Fibroblast of lung (primary cell): ENCODE measurements around the gene KRT75. TPM values are rescaled to one million over a fixed set of nuclear protein-coding genes. Genes with fewer than 3 reads are reported as not detected.

Experiments
- DNase-seq, 2 donors: peaks; one replicate each; pipeline versions ENCODE4 v3.0.0 to v3.0.0-alpha.2; 2010; ENCODE audit warnings: low read depth in 2 of 2
- H2AFZ ChIP-seq: 2 replicates; pipeline ENCODE4 v1.5.1; 2012; ENCODE audit warnings: low read length, control low read depth, inconsistent platforms
- H3K27ac ChIP-seq: 2 replicates; pipeline ENCODE4 v1.5.1; 2011; ENCODE audit warnings: low read length, control low read depth; ENCODE audit not compliant: insufficient read depth
- H3K27me3 ChIP-seq: 2 replicates; pipeline ENCODE4 v1.5.1; 2011; ENCODE audit warnings: mild to moderate bottlenecking, low read length; ENCODE audit not compliant: control insufficient read depth, insufficient read depth
- H3K36me3 ChIP-seq: 2 replicates; pipeline ENCODE4 v1.5.1; 2011; ENCODE audit warnings: low read length; ENCODE audit not compliant: control insufficient read depth, insufficient read depth
- H3K4me1 ChIP-seq: 2 replicates; pipeline ENCODE4 v1.5.1; 2011; ENCODE audit warnings: low read length; ENCODE audit not compliant: control insufficient read depth, insufficient read depth; ENCODE audit errors: extremely low read depth
- H3K4me2 ChIP-seq: 2 replicates; pipeline ENCODE4 v1.5.1; 2011; ENCODE audit warnings: low read length, control low read depth; ENCODE audit not compliant: insufficient read depth; ENCODE audit errors: extremely low read depth
- H3K4me3 ChIP-seq, 4 experiments: fragments of 200-600 bp in 1 of 4; sonication (generic) in 1 of 4; replicated peaks in 1 of 4; 2 replicates each; pipeline ENCODE4 v1.5.1; 2011 to 2016; ENCODE audit warnings: low read length in 4 of 4, low read depth in 3 of 4, mild to moderate bottlenecking in 3 of 4, control low read depth in 2 of 4, inconsistent platforms in 1 of 4, mixed read lengths in 1 of 4; ENCODE audit not compliant: insufficient read depth in 1 of 4; ENCODE audit errors: control extremely low read depth in 1 of 4
- H3K79me2 ChIP-seq: 2 replicates; pipeline ENCODE4 v1.5.1; 2012; ENCODE audit warnings: mild to moderate bottlenecking, low read length, inconsistent platforms; ENCODE audit not compliant: control insufficient read depth, insufficient read depth
- H3K9ac ChIP-seq: 2 replicates; pipeline ENCODE4 v1.5.1; 2011; ENCODE audit warnings: mild to moderate bottlenecking, low read length, control low read depth; ENCODE audit not compliant: insufficient read depth
- H3K9me3 ChIP-seq: 2 replicates; pipeline ENCODE4 v1.5.1; 2012; ENCODE audit warnings: low read depth, low read length; ENCODE audit not compliant: control insufficient read depth, insufficient read depth
- H4K20me1 ChIP-seq: 2 replicates; pipeline ENCODE4 v1.5.1; 2011; ENCODE audit warnings: low read length; ENCODE audit not compliant: control insufficient read depth, insufficient read depth; ENCODE audit errors: extremely low read depth
- CTCF ChIP-seq, 2 donors: IDR thresholded peaks in 1 of 2; conservative IDR thresholded peaks in 1 of 2; 1 replicate in 1 of 2; 2 replicates in 1 of 2; pipeline ENCODE4 v1.5.1; 2011 to 2012; ENCODE audit warnings: low read length in 2 of 2, control low read depth in 1 of 2, inconsistent platforms in 1 of 2, low read depth in 1 of 2, mild to moderate bottlenecking in 1 of 2
- EZH2 ChIP-seq: IDR thresholded peaks from 2 replicates; pipeline ENCODE4 v1.5.1; 2012; ENCODE audit warnings: low read length, control low read depth, mild to moderate bottlenecking; ENCODE audit errors: missing control alignments
- polyA minus RNA-seq: library from RNA; depleted of rRNA, polyadenylated mRNA; stranded (reverse); fragments of >200 nt; gene quantifications from 2 replicates; pipeline ENCODE4 v1.2.3, GENCODE V29; 2011; ENCODE audit warnings: low replicate concordance
- polyA plus RNA-seq, 2 donors: library from polyadenylated mRNA; depleted of rRNA in 1 of 2; stranded (reverse) in 1 of 2; unstranded in 1 of 2; fragments of >200 nt; gene quantifications; 2 replicates each; pipeline ENCODE4 v1.2.1, GENCODE V29; 2011 to 2012; ENCODE audit warnings: missing spikeins in 1 of 2
- total RNA-seq: library from RNA; depleted of rRNA; stranded (reverse); fragments of >200 nt; gene quantifications from 2 replicates; pipeline ENCODE4 v1.2.1, GENCODE V29; 2014

The KRT75 gene
- total RNA-seq (not detected in 2 replicates), polyA plus RNA-seq (not detected in 2 replicates), polyA minus RNA-seq (not detected in 2 replicates)
- not detected in 2 replicates for polyA plus RNA-seq (2012)

- H3K4me2 ChIP-seq, result no peak within 1 kb of the TSS
- no peaks in the 10 kb centered on the region for H3K79me2 ChIP-seq
- no peaks in the 10 kb centered on the region for H3K27me3 ChIP-seq
- no peaks in the 10 kb centered on the region for H3K4me1 ChIP-seq
- H4K20me1 ChIP-seq, result no peaks in the 10 kb centered on the region
- no peaks in the 10 kb centered on the region for H3K9me3 ChIP-seq
- H2AFZ ChIP-seq, result no peak within 1 kb of the TSS
- H3K27ac ChIP-seq, result no peak within 1 kb of the TSS
- no peak within 1 kb of the TSS for H3K4me3 ChIP-seq
- no peak within 1 kb of the TSS for H3K9ac ChIP-seq
- TF ChIP-seq EZH2 (no peak), CTCF (conservative IDR thresholded peaks at IDR 0.05 in 1 of 2, IDR thresholded peaks at IDR 0.05 in 1 of 2; ENCODE audit: low read depth in 1 of 2, low read length in 2 of 2) (no peak)
- DNase-seq, result peak in 1 of 2 donors; percentile 68
- H3K36me3 ChIP-seq, result no peaks in the 10 kb centered on the region
Observed at GRCh38 chr12:52434081-52434733, at the start of gene KRT75. Gene KRT75 (minus strand): TSS chr12:52434371. CDS start chr12:52434304, 67 bp downstream.

GRCh38 chr12:52480073-52480472 is 45.9 kb upstream of the KRT75 start:
- no peak overlapping the region for H3K27ac ChIP-seq

GRCh38 chr12:52477651-52478050 is 43.5 kb upstream of the KRT75 start:
- no peaks in the 10 kb centered on the region for H3K4me1 ChIP-seq
- H3K79me2 ChIP-seq, result no peaks in the 10 kb centered on the region
- no peaks in the 10 kb centered on the region for H4K20me1 ChIP-seq
- no peak for DNase-seq
- H3K27ac ChIP-seq, result no peak overlapping the region
- no peaks in the 10 kb centered on the region for H3K9me3 ChIP-seq
- no peak for TF ChIP-seq CTCF (conservative IDR thresholded peaks at IDR 0.05 in 1 of 2, IDR thresholded peaks at IDR 0.05 in 1 of 2; ENCODE audit: low read depth in 1 of 2, low read length in 2 of 2)
- TF ChIP-seq EZH2, result no peak
- no peaks in the 10 kb centered on the region for H3K36me3 ChIP-seq
- H3K9ac ChIP-seq, result no peak overlapping the region
- no peak overlapping the region for H2AFZ ChIP-seq
- H3K4me3 ChIP-seq, result no peak overlapping the region
- H3K27me3 ChIP-seq, result no peaks in the 10 kb centered on the region
- no peak overlapping the region for H3K4me2 ChIP-seq

More at GRCh38 chr12:52480073-52480472, 45.9 kb upstream of the KRT75 start:
- H3K4me2 ChIP-seq, result no peak overlapping the region
- no peaks in the 10 kb centered on the region for H3K79me2 ChIP-seq
- H4K20me1 ChIP-seq, result no peaks in the 10 kb centered on the region
- no peak for DNase-seq
- no peak overlapping the region for H3K9ac ChIP-seq
- no peak overlapping the region for H2AFZ ChIP-seq
- no peaks in the 10 kb centered on the region for H3K27me3 ChIP-seq
- no peaks in the 10 kb centered on the region for H3K36me3 ChIP-seq
- H3K9me3 ChIP-seq, result no peaks in the 10 kb centered on the region
- H3K4me3 ChIP-seq, result no peak overlapping the region
- H3K4me1 ChIP-seq, result no peaks in the 10 kb centered on the region
- TF ChIP-seq EZH2, result no peak
- TF ChIP-seq CTCF (conservative IDR thresholded peaks at IDR 0.05 in 1 of 2, IDR thresholded peaks at IDR 0.05 in 1 of 2; ENCODE audit: low read depth in 1 of 2, low read length in 2 of 2), result no peak
